BE2C (cell line): ENCODE results near the gene TMEM121B.

ENCODE experiments used
- DNase-seq: peaks from one replicate; pipeline ENCODE4 v3.0.0-alpha.2; 2020
- H3K27me3 ChIP-seq: fragments of 250-450 bp; sonication (Bioruptor Pico); 2 replicates; pipeline ENCODE4 v1.5.1; 2020; ENCODE audit warnings: mild to moderate bottlenecking
- H3K36me3 ChIP-seq: fragments of 250-450 bp; sonication (Bioruptor Pico); 2 replicates; pipeline ENCODE4 v1.5.1; 2020; ENCODE audit warnings: mild to moderate bottlenecking
- H3K4me1 ChIP-seq: fragments of 250-450 bp; sonication (Bioruptor Pico); 2 replicates; pipeline ENCODE4 v1.5.1; 2020
- H3K4me3 ChIP-seq: 2 replicates; pipeline ENCODE4 v1.5.1; 2011; ENCODE audit warnings: low read depth, low read length
- H3K9me3 ChIP-seq: fragments of 250-450 bp; sonication (Bioruptor Pico); 2 replicates; pipeline ENCODE4 v1.5.1; 2020
- TF ChIP-seq, protein P1 (sequence below): IDR thresholded peaks from 2 replicates; pipeline ENCODE4 v1.5.1; 2012; ENCODE audit warnings: mild to moderate bottlenecking, low read depth, low read length

Gene TMEM121B

DNA sequence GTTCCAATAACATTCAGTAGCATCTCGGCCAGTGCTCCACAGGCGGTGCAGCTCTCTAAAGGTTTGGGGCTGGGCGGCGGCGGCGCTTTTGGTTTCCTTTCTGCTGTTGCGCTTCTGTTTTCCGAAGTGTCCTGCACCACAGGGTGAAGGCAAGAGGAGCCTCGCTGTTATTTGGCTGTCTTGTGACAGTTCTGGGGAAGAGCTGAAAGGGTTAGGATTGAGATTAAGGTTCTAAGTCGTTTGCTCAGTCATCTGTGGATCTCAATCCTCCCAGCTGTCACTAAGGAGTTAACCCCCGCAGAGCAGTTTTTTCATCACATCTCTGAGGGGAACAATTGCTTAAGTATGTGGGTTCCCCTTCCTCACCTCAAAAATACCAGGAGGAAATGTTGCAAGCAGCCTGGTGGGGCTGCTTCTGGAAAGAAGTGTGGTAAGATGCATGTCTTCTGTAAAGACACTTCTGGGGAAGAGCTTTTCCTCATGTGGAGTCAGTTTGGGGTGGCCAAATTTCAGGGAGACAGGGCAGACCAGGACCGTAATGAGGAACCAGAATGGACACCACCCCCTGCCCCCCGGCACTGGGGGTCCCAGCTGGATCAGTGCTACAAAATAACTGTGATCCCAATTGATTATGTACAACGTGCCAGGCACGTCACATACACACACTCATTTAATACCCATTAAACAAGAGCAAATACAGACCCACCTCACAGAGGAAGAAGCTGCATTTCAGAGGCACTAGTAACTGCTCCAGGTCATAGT is 14.2 kb downstream of the TMEM121B start:
- no peak for DNase-seq
- Histone ChIP-seq H3K36me3 (no peaks in the 10 kb centered on the region), H3K4me1 (no peaks in the 10 kb centered on the region), H3K9me3 (no peaks in the 10 kb centered on the region), H3K4me3 (no peak overlapping the region), H3K27me3 (no peaks in the 10 kb centered on the region)
- TF ChIP-seq, protein P1, sequence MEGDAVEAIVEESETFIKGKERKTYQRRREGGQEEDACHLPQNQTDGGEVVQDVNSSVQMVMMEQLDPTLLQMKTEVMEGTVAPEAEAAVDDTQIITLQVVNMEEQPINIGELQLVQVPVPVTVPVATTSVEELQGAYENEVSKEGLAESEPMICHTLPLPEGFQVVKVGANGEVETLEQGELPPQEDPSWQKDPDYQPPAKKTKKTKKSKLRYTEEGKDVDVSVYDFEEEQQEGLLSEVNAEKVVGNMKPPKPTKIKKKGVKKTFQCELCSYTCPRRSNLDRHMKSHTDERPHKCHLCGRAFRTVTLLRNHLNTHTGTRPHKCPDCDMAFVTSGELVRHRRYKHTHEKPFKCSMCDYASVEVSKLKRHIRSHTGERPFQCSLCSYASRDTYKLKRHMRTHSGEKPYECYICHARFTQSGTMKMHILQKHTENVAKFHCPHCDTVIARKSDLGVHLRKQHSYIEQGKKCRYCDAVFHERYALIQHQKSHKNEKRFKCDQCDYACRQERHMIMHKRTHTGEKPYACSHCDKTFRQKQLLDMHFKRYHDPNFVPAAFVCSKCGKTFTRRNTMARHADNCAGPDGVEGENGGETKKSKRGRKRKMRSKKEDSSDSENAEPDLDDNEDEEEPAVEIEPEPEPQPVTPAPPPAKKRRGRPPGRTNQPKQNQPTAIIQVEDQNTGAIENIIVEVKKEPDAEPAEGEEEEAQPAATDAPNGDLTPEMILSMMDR: no peak

DNA sequence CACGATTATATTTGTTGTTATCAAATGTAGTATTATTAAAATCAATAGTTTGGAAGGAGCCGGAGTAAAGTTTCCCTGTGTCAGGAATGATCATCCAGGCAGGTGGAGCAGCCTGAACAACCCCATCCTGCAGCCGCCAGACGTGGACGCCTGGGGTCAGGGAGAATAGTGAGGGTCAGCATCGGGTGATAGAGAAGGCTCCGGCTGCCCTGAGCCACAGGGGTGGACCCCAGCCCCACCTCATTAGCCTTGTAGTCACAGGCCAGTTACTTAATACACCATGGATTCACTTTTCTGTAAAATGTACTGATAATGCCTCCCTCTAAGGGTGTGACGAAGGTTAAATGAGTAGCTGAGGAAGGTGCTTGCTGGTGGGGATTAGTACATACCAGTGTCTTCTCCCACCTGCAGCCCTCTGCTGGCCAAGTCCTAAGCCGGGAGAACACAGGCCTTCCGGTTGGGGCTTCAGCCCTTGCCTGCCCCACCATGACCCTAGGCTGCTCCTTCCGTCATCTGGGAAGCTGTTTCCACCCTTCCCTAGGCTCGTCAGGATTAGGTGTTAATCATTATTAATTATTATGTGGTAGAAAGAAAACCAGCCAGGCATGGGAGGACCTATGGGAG is 14.9 kb downstream of the TMEM121B start:
- Histone ChIP-seq H3K4me3 (no peak overlapping the region), H3K4me1 (no peaks in the 10 kb centered on the region), H3K27me3 (no peaks in the 10 kb centered on the region), H3K9me3 (no peaks in the 10 kb centered on the region), H3K36me3 (no peaks in the 10 kb centered on the region)
- no peak for DNase-seq
- TF ChIP-seq, protein P1: no peak

DNA sequence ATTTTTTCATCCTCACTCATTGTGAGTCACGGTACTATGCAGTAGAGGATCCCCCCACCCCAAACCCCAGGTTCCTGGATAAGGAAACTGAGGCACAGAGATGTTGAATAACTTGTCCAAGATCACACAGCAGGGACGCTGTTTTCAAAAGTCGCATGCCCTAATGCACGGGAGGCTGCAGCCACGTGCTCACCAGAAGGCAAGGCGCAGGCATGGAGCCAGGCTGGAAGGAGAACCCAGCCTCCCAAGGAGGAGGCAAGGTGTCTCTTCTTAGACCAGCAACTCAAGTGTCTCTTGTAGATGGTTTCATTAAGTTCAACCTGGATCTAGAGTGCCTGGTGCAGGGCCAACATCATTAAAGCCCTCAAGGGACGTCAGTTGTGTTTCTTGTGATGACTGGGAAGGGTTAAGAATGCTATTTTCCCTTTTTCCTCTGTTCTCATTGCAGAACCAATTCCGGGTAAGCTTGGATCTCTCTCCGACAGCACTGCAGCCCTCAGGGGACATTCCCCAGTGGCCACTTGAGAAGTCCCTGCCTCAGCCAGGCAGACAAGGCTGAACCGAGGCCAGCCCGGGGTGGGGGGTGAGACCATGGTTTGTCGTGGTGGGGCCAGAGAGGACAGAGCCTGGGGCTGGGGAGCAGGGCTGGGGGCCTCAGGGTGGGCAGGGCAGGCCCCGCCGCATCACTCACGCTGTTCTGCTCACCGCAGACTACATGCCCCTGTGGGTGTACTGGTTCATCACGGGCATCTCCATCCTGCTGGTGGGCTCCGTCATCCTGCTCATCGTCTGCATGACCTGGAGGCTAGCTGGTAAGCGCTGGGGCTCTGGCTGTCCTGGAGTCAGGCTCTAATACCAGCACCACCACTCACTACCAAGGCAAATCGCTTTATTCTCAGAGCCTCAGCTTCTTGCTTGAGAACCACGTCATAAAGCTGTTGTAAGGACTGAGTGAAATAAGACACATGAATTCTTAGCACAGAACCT is 15.7 kb downstream of the TMEM121B start:
- Histone ChIP-seq H3K27me3 (no peaks in the 10 kb centered on the region), H3K4me1 (no peaks in the 10 kb centered on the region), H3K4me3 (no peak overlapping the region), H3K9me3 (no peaks in the 10 kb centered on the region), H3K36me3 (no peaks in the 10 kb centered on the region)
- DNase-seq: no peak
- TF ChIP-seq, protein P1: no peak

DNA sequence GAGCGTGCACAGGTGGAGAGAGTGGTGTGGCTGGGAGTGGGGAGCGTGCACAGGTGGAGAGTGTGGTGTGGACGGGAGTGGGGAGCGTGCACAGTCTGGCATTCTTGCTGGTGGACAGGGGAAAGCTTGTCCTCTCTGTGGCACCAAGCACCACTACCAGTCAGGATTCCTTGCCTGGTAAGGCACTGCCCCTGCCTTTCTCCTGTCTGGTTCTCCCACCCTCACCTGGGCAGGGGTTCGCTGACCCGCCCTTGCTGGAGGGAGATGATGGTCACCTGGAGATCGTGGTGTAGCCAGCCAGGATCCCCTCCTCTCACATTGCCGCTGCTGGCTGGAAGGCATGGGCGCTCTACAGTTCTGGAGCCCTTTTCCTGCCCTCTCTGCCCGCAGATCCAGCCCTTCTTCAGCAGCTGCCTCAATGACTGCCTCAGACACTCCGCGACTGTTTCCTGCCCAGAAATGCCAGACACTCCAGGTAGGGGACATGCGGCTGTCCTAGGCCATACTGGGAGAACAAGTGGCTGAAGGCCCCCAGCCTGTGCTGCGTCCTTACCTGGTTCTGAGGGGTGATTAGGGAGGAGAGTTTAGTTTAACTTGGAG is 16.7 kb downstream of the TMEM121B start:
- no peaks in the 10 kb centered on the region for H3K4me1 ChIP-seq
- no peaks in the 10 kb centered on the region for H3K27me3 ChIP-seq
- TF ChIP-seq, protein P1: no peak
- no peak for DNase-seq
- no peaks in the 10 kb centered on the region for H3K36me3 ChIP-seq
- H3K9me3 ChIP-seq: no peaks in the 10 kb centered on the region
- H3K4me3 ChIP-seq: no peak overlapping the region

DNA sequence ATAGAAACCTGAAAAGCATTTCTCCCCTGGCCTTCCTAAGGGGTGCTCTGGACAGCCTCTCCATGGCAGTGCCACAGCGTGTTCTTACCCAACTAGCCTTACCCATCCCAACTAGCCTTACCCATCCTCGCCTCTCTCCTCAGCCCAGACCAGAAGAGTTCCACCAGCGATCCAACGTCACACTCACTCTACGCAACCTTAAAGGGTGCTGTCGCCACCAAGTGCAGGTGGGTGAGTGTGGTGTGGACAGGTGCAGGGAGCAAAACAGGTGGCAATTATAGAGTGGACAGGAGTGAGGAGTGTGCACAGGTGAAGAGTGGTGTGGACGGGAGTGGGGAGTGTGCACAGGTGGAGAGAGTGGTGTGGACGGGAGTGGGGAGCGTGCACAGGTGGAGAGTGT is 17.8 kb downstream of the TMEM121B start:
- TF ChIP-seq, protein P1: no peak
- H3K36me3 ChIP-seq: no peaks in the 10 kb centered on the region
- H3K4me3 ChIP-seq: no peak overlapping the region
- H3K9me3 ChIP-seq: no peaks in the 10 kb centered on the region
- no peak for DNase-seq
- H3K27me3 ChIP-seq: no peaks in the 10 kb centered on the region
- no peaks in the 10 kb centered on the region for H3K4me1 ChIP-seq
